NCI-H2029 (cell line): ENCODE results near the gene CPED1.
"Not testable (repeated sequence)": the region's sequence is repeated elsewhere in the genome, so short reads cannot be mapped to it uniquely, and the experiment has no call there.

Experiments
- DNase-seq: peaks from one replicate; lab custom pipeline; 2025; lab: John Stamatoyannopoulos, UW

CPED1 gene

GRCh38 chr7:121186746-121187145 lies 198.2 kb downstream of the CPED1 start:
- no peak for DNase-seq

GRCh38 chr7:121187222-121187621 lies 198.7 kb downstream of the CPED1 start:
- no peak for DNase-seq

GRCh38 chr7:121187676-121188075 lies 199.2 kb downstream of the CPED1 start:
- no peak for DNase-seq

- DNase-seq = no peak
Observed at GRCh38 chr7:121192834-121193233, 204.3 kb downstream of the CPED1 start.

- DNase-seq = no peak
Observed at GRCh38 chr7:121195010-121195409, 206.5 kb downstream of the CPED1 start.

GRCh38 chr7:121195874-121196273 lies 207.4 kb downstream of the CPED1 start:
- DNase-seq = no peak

- DNase-seq = no peak
Observed at GRCh38 chr7:121196286-121196685, 207.8 kb downstream of the CPED1 start.

GRCh38 chr7:121197455-121197854 lies 208.9 kb downstream of the CPED1 start:
- DNase-seq = no peak

GRCh38 chr7:121198502-121198901 lies 210.0 kb downstream of the CPED1 start:
- DNase-seq = no peak

- no peak for DNase-seq
Observed at GRCh38 chr7:121202125-121202524, 213.6 kb downstream of the CPED1 start.

- no peak for DNase-seq
Observed at GRCh38 chr7:121202834-121203233, 214.3 kb downstream of the CPED1 start.

- DNase-seq = no peak
Observed at GRCh38 chr7:121204537-121204936, 216.0 kb downstream of the CPED1 start.

GRCh38 chr7:121205777-121206176 lies 217.3 kb downstream of the CPED1 start:
- DNase-seq = no peak

GRCh38 chr7:121211253-121211652 lies 222.7 kb downstream of the CPED1 start:
- no peak for DNase-seq

GRCh38 chr7:121212036-121212435 lies 223.5 kb downstream of the CPED1 start:
- no peak for DNase-seq

- DNase-seq = no peak
Observed at GRCh38 chr7:121214657-121215056, 226.1 kb downstream of the CPED1 start.

GRCh38 chr7:121219026-121219425 lies 230.5 kb downstream of the CPED1 start:
- no peak for DNase-seq

- DNase-seq = not testable (repeated sequence)
Observed at GRCh38 chr7:121221108-121221507, 232.6 kb downstream of the CPED1 start.

- no peak for DNase-seq
Observed at GRCh38 chr7:121228779-121229178, 240.3 kb downstream of the CPED1 start.

GRCh38 chr7:121235201-121235600 lies 246.7 kb downstream of the CPED1 start:
- DNase-seq = no peak

GRCh38 chr7:121237601-121238000 lies 249.1 kb downstream of the CPED1 start:
- DNase-seq = no peak

- DNase-seq = no peak
Observed at GRCh38 chr7:121244120-121244870, 255.8 kb downstream of the CPED1 start.

- not testable (repeated sequence) for DNase-seq
Observed at GRCh38 chr7:121251367-121251766, 262.9 kb downstream of the CPED1 start.
